Pancreas (tissue), 10 donors: ENCODE results near the gene EIF4E3. TPM values are rescaled to one million over a fixed set of nuclear protein-coding genes. Genes with fewer than 3 reads are reported as not detected.

Experiments used
- ATAC-seq, 4 donors: fragments of 200-7000 bp; cut with Tn5 transposase; one replicate each; pipeline versions ENCODE4 v1.8.0 to v1.9.1; 2020; ENCODE audit warnings: mild to moderate bottlenecking in 4 of 4, moderate library complexity in 4 of 4
- DNase-seq, 6 donors: peaks; one replicate each; pipeline ENCODE4 v3.0.0-alpha.2; 2020
- FAIRE-seq: peaks from 2 replicates; lab custom pipeline; 2012; peaks lifted over from hg19 to GRCh38; lab: Jason Lieb, UNC
- H3K27ac ChIP-seq, 4 donors: fragments of 200-600 bp; sonication (generic); 1 replicate in 3 of 4; 2 replicates in 1 of 4; pipeline versions ENCODE4 v1.5.0 to v1.8.0; 2020
- H3K27me3 ChIP-seq, 4 donors: fragments of 200-600 bp; one replicate each; pipeline ENCODE4 v1.8.0; 2021
- H3K36me3 ChIP-seq, 3 donors: fragments of 200-600 bp; sonication (generic) in 1 of 3; one replicate each; pipeline versions ENCODE4 v1.5.0 to v1.8.0; 2020 to 2021
- H3K4me1 ChIP-seq, 3 donors: fragments of 200-600 bp; one replicate each; pipeline ENCODE4 v1.8.0; 2021
- H3K4me3 ChIP-seq, 4 donors: fragments of 200-600 bp; sonication (generic) in 2 of 4; one replicate each; pipeline versions ENCODE4 v1.5.0 to v1.8.0; 2020 to 2021
- H3K9me3 ChIP-seq, 4 donors: fragments of 200-600 bp; one replicate each; pipeline ENCODE4 v1.8.0; 2021
- CTCF ChIP-seq, 4 donors: fragments of 200-600 bp; sonication (generic) in 3 of 4; IDR thresholded peaks; one replicate each; pipeline versions ENCODE4 v1.5.0 to v1.8.0; 2021; ENCODE audit warnings: antibody characterized with exemption in 4 of 4
- WGBS, 2 donors: extraction: QIAGEN DNeasy Blood & Tissue Kit; methylation state at CpG; one replicate each; pipeline ENCODE4 v1.1.7; 2013; 5-methylcytosine and 5-hydroxymethylcytosine counted together
- intact Hi-C, 3 donors: fragments of 100-400 bp; cut with DNase I; formaldehyde crosslinking; loops; one replicate each; pipeline versions ENCODE4 v1.11.1 to v1.14.2; 2022
- polyA plus RNA-seq, 2 donors: library from polyadenylated mRNA; stranded (reverse); fragments of 200-250 nt; gene quantifications; one replicate each; pipeline ENCODE4 v1.2.3, GENCODE V29; 2013
- total RNA-seq, 6 donors: library from RNA; stranded (reverse); fragmentation: NEBNext Ultra II Directional in 4 of 6; extraction: Animal tissue kit (Norgen Biotek cat#: 25700) in 4 of 6; gene quantifications; one replicate each; pipeline versions ENCODE4 v1.2.1 to v1.2.4, GENCODE V29; 2021 to 2023
- donor health status: healthy with polysubstance abuse.
- donor health status: DM: no; HTN: no; CAD: no; lungs with moderate emphysema.
- donor health status: DM: no; HTN: no; CAD: no.
- donor health status: control.
- donor health status: control.
- donor health status: Bipolar disorder and iron deficiency.
- donor health status: DM: yes; HTN: yes; CAD: no.
- donor health status: DM: no; HTN: no; CAD: no.
- donor health status: DM: no; HTN: no; CAD: no.
- donor health status: DM: yes; HTN: yes; CAD: no.

Gene EIF4E3
- total and polyA plus RNA-seq, 8 donors, result 4.1 to 17.3 (median 13.8) TPM

GRCh38 chr3:71672340-71672739 lies 52.9 kb downstream of the EIF4E3 start:
- no peak for FAIRE-seq

GRCh38 chr3:71671216-71671845 lies 53.9 kb downstream of the EIF4E3 start:
- ATAC-seq, result no peak
- FAIRE-seq, result no peak
- no peak for DNase-seq
- Histone ChIP-seq H3K27ac (no peak overlapping the region), H3K4me1 (no peaks in the 10 kb centered on the region), H3K27me3 (no peaks in the 10 kb centered on the region), H3K4me3 (no peak overlapping the region), H3K36me3 (no peaks in the 10 kb centered on the region), H3K9me3 (no peaks in the 10 kb centered on the region)
- intact Hi-C loops, result no loop called here
- no peak for TF ChIP-seq CTCF (IDR thresholded peaks at IDR 0.05)
- 89 to 93% methylated on average over 19 of the region's 19 CpGs for WGBS, 2 donors

More at GRCh38 chr3:71672340-71672739, 52.9 kb downstream of the EIF4E3 start:
- TF ChIP-seq CTCF (IDR thresholded peaks at IDR 0.05), result no peak
- H3K9me3 ChIP-seq, result no peaks in the 10 kb centered on the region
- no peaks in the 10 kb centered on the region for H3K4me1 ChIP-seq
- no peak for ATAC-seq
- H3K27ac ChIP-seq, result no peak overlapping the region
- no peaks in the 10 kb centered on the region for H3K36me3 ChIP-seq
- H3K4me3 ChIP-seq, result no peak overlapping the region
- DNase-seq, result no peak
- intact Hi-C loops, result no loop called here
- 81 to 82% methylated on average over 9 of the region's 9 CpGs for WGBS, 2 donors
- H3K27me3 ChIP-seq, result no peaks in the 10 kb centered on the region

GRCh38 chr3:71662568-71662967 lies 62.6 kb downstream of the EIF4E3 start:
- DNase-seq (no peak), FAIRE-seq (no peak)

GRCh38 chr3:71662056-71662455 lies 63.1 kb downstream of the EIF4E3 start:
- intact Hi-C loops, result no loop called here
- H3K4me1 ChIP-seq, result peaks cover 15 to 29% (median 22%) of the 10 kb centered on the region in 3 donors
- no peak for TF ChIP-seq CTCF (IDR thresholded peaks at IDR 0.05)
- 94 to 95% methylated on average over 3 of the region's 3 CpGs for WGBS, 2 donors
- no peaks in the 10 kb centered on the region for H3K9me3 ChIP-seq
- FAIRE-seq (no peak), ATAC-seq (no peak), DNase-seq (no peak)
- no peaks in the 10 kb centered on the region for H3K36me3 ChIP-seq
- H3K27me3 ChIP-seq, result no peaks in the 10 kb centered on the region
- no peak overlapping the region for H3K4me3 ChIP-seq
- no peak overlapping the region for H3K27ac ChIP-seq

More at GRCh38 chr3:71662568-71662967, 62.6 kb downstream of the EIF4E3 start:
- no peak overlapping the region for H3K4me3 ChIP-seq
- H3K4me1 ChIP-seq, result peaks cover 15 to 25% (median 18%) of the 10 kb centered on the region in 3 donors
- H3K9me3 ChIP-seq, result no peaks in the 10 kb centered on the region
- no peak for TF ChIP-seq CTCF (IDR thresholded peaks at IDR 0.05)
- H3K27ac ChIP-seq, result no peak overlapping the region
- H3K27me3 ChIP-seq, result no peaks in the 10 kb centered on the region
- intact Hi-C loops, result no loop called here
- 65 to 79% methylated on average over 3 of the region's 3 CpGs for WGBS, 2 donors
- no peak for ATAC-seq
- H3K36me3 ChIP-seq, result no peaks in the 10 kb centered on the region
